Colonic mucosa (tissue), 4 donors: ENCODE measurements around the gene B4GALNT3. TPM values are rescaled to one million over a fixed set of nuclear protein-coding genes. Genes with fewer than 3 reads are reported as not detected.
"Not testable (repeated sequence)": the region's sequence is repeated elsewhere in the genome, so short reads cannot be mapped to it uniquely, and the experiment has no call there.

ENCODE experiments used
- DNase-seq: peaks from one replicate; pipeline ENCODE4 v3.0.0-alpha.2; 2020
- H3K27ac ChIP-seq: fragments of 200-600 bp; one replicate; pipeline ENCODE4 v1.8.0; 2021
- H3K27me3 ChIP-seq: fragments of 200-600 bp; one replicate; pipeline ENCODE4 v1.8.0; 2021
- H3K36me3 ChIP-seq: fragments of 200-600 bp; one replicate; pipeline ENCODE4 v1.8.0; 2021
- H3K4me1 ChIP-seq: fragments of 200-600 bp; one replicate; pipeline ENCODE4 v1.8.0; 2021; ENCODE audit warnings: mild to moderate bottlenecking
- H3K4me3 ChIP-seq: fragments of 200-600 bp; one replicate; pipeline ENCODE4 v1.8.0; 2021
- H3K9ac ChIP-seq, 2 donors: one replicate each; pipeline ENCODE4 v1.7.0; 2013; ENCODE audit warnings: control low read depth in 2 of 2, low read depth in 2 of 2, low read length in 2 of 2
- H3K9me3 ChIP-seq: fragments of 200-600 bp; one replicate; pipeline ENCODE4 v1.8.0; 2021
- intact Hi-C: fragments of 100-400 bp; cut with DNase I; formaldehyde crosslinking; loops from one replicate; pipeline ENCODE4 v1.14.1; 2022
- total RNA-seq, 2 donors: library from RNA; stranded (reverse); fragmentation: NEBNext Ultra II Directional in 1 of 2; extraction: Animal tissue kit (Norgen Biotek cat#: 25700) in 1 of 2; gene quantifications; one replicate each; pipeline ENCODE4 v1.2.1, GENCODE V29; 2021
- TF ChIP-seq, protein P1 (sequence below): fragments of 200-600 bp; IDR thresholded peaks from one replicate; pipeline ENCODE4 v1.8.0; 2022; ENCODE audit warnings: antibody characterized with exemption, mild to moderate bottlenecking
- donor health status: healthy.
- donor health status: DM: no; HTN: no; CAD: no.
- donor health status: DM: no; HTN: no; CAD: no.

Gene B4GALNT3
- total RNA-seq, 2 donors from 2014 or later: 73.7 to 84.0 TPM

DNA sequence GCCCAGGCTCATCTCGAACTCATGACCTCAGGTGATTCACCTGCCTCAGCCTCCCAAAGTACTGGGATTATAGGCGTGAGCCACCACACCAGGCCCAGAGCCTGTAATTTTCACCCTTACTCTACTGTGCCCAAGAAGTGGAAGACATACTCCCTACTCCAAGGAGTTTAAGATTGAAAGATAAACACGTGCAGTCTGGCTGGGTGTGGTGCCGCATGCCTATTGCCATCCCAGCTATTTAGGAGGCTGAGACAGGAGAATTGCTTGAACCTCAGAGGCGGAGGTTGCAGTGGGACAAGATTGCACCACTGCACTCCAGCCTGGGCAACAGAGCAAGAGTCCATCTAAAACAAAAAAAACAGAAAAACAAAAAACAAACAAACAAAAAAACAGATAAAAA lies 113.5 kb downstream of the B4GALNT3 start:
- TF ChIP-seq, protein P1, sequence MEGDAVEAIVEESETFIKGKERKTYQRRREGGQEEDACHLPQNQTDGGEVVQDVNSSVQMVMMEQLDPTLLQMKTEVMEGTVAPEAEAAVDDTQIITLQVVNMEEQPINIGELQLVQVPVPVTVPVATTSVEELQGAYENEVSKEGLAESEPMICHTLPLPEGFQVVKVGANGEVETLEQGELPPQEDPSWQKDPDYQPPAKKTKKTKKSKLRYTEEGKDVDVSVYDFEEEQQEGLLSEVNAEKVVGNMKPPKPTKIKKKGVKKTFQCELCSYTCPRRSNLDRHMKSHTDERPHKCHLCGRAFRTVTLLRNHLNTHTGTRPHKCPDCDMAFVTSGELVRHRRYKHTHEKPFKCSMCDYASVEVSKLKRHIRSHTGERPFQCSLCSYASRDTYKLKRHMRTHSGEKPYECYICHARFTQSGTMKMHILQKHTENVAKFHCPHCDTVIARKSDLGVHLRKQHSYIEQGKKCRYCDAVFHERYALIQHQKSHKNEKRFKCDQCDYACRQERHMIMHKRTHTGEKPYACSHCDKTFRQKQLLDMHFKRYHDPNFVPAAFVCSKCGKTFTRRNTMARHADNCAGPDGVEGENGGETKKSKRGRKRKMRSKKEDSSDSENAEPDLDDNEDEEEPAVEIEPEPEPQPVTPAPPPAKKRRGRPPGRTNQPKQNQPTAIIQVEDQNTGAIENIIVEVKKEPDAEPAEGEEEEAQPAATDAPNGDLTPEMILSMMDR: no peak
- intact Hi-C loops: no loop called here
- Histone ChIP-seq H3K4me1 (peaks cover 5% of the 10 kb centered on the region), H3K9me3 (no peaks in the 10 kb centered on the region), H3K36me3 (no peaks in the 10 kb centered on the region), H3K4me3 (no peak overlapping the region), H3K9ac (no peak overlapping the region), H3K27me3 (no peaks in the 10 kb centered on the region), H3K27ac (no peak overlapping the region)
- DNase-seq: no peak

DNA sequence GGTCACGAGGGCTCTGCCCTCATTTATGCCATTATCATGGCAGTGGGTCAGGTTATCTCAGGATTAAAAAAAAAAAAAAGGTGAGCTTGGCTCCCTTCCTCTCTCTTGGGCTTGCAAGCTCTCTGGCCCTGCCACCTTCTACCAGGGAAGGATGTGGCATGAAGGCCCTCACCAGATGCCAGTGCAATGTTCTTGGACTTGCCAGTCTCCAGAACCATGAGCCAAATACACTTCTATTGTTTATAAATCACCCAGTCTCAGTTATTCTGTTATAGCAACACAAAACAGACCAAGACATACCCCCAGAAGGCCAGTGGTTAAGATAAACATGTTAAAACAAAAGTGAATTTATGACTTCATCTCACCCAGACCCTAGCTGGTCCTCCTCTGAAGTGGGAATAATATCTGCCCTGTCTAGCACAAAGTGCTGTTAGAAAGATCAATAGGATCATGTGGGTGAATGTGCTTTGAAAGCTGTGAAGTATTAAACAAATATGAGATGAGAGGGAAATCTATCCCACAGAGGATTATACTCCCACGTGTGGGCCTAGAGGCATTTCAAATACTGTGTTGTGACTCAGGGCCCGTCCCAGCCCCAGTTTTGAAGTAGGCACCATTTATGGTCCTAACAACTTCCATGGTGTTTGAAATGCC lies 114.9 kb downstream of the B4GALNT3 start:
- Histone ChIP-seq H3K27ac (no peak overlapping the region), H3K4me1 (peaks cover 5% of the 10 kb centered on the region)

DNA sequence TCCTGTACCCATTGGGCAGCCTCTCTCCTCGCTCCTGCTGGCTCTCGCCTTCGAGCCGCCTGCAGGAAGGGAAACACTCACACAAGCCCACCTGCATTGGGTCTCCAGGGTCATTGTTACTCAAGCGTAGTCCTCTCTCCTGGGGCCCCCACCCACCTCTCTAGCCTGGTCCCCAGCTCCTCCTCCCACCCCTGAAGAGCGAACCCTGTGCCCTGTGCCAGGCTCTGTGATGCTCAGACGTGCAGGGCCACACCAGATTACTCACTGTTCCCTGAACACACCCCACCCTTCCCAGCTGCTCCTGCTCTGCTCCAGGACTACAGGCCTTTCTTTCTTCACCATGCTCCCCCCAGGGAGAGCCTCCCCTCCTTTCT lies 115.4 kb downstream of the B4GALNT3 start:
- TF ChIP-seq, protein P1: no peak
- intact Hi-C loops: no loop called here
- peaks cover 5% of the 10 kb centered on the region for H3K4me1 ChIP-seq
- no peak for DNase-seq
- H3K36me3 ChIP-seq: no peaks in the 10 kb centered on the region
- no peak overlapping the region for H3K9ac ChIP-seq
- H3K27ac ChIP-seq: no peak overlapping the region
- H3K27me3 ChIP-seq: no peaks in the 10 kb centered on the region
- H3K9me3 ChIP-seq: no peaks in the 10 kb centered on the region
- no peak overlapping the region for H3K4me3 ChIP-seq

More for the DNA sequence above, 114.9 kb downstream of the B4GALNT3 start:
- Histone ChIP-seq H3K27me3 (no peaks in the 10 kb centered on the region), H3K4me3 (no peak overlapping the region), H3K36me3 (no peaks in the 10 kb centered on the region), H3K9ac (no peak overlapping the region), H3K9me3 (no peaks in the 10 kb centered on the region)
- DNase-seq: no peak
- intact Hi-C loops: no loop called here
- TF ChIP-seq, protein P1: no peak

DNA sequence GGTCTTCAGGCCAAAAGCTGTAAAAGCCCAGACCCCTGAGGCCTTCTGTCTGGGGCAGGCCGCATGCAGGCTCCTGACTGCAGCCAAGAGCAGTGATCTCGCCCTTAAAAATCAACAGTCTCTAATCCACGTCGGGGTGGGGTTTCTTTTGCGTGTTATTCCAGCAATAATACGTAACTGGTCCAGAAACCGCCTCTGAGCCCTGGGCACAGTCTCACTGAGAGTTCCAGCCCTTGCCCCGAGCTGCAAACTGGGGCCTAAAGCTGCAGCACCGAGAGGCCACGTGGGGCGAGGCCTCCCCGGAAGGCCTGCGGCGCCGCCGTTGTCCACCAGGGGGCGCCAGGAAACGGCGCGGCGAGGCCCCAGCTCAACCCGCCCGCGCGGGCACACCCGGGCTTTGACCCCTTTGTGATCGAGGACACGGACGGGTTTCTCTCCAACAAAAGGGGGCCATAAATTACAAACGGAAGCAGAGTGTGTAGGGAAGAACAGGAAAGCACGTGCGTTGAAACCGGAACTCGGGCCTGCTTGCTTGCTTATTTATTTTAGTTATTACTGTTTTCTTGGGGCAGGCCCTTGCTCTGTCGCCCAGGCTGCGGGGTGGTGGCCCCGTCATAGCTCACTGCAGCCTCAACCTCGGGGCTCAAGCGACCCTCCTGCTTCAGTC lies 116.3 kb downstream of the B4GALNT3 start:
- intact Hi-C loops: loop anchor here (2.0 kb wide), 1 partner anchor 239 kb away; no protein-coding TSS in a partner anchor
- H3K9ac ChIP-seq: peak overlapping the region; percentile 8 to 52
- no peaks in the 10 kb centered on the region for H3K36me3 ChIP-seq
- no peaks in the 10 kb centered on the region for H3K9me3 ChIP-seq
- no peak overlapping the region for H3K4me3 ChIP-seq
- H3K4me1 ChIP-seq: peaks cover 5% of the 10 kb centered on the region
- TF ChIP-seq, protein P1: peak; percentile 100
- DNase-seq: peak; percentile 83
- peak overlapping the region; percentile 17 for H3K27ac ChIP-seq
- H3K27me3 ChIP-seq: no peaks in the 10 kb centered on the region

DNA sequence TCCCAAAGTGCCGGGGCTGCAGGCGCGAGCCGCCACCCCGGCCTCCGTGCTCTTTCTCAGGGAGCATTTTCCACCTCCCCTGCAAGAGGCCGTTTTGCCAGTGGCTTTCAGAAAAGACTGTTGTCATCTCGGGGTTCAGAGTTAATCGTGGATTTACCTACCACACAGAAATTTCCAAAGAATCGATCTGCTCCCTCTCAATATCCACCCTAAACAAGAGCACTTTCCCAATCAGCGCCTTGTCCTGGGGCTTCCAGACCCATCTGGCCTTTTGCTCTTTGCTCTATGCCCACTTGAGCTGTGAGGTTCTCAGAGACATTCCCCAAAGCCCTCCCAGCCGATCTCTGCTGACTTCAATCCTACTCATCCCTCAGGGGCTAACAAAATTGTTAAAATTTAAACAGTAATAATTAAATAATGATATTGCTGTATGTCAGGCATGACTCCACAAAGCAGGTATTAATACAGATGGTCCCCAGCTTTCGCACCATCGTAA lies 116.9 kb downstream of the B4GALNT3 start:
- peaks cover 5% of the 10 kb centered on the region for H3K4me1 ChIP-seq
- peak overlapping the region in 1 of 2 donors; percentile 52 for H3K9ac ChIP-seq
- DNase-seq: no peak
- no peaks in the 10 kb centered on the region for H3K36me3 ChIP-seq
- intact Hi-C loops: loop anchor here (2.0 kb wide), 1 partner anchor 238 kb away; no protein-coding TSS in a partner anchor
- no peak overlapping the region for H3K27ac ChIP-seq
- no peak overlapping the region for H3K4me3 ChIP-seq
- no peaks in the 10 kb centered on the region for H3K27me3 ChIP-seq
- no peaks in the 10 kb centered on the region for H3K9me3 ChIP-seq
- TF ChIP-seq, protein P1: no peak

DNA sequence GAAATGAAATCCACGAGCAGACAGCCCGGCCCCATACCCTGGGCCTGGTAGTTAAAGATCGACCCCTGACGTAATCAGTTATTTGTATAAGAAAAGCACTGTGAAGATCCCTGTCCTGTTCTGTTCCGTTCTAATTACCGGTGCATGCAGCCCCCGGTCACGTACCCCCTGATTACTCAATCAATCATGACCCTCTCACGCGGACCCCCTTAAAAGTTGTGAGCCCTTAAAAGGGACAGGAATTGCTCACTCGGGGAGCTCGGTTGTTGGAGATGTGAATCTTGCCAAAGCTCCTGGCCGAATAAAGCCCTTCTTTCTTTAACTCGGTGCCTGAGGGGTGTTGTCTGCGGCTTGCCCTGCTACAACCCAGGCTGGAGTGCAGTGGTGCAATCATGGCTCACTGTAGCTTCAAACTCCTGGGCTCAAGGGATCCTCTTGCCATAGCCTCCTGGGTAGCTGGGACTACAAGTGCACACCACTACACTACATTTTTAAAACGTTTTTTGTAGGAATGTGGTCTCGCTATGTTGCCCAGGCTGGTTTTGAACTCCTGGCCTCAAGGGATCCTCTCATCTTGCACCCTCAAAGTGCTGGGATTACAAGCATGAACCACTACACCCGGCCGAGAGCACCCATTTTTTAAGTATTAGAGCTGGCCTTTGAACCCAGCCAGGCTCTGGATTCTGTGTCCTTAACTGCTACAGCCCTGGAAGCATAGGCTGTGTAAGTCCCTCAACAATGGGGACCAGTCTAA lies 118.4 kb downstream of the B4GALNT3 start:
- H3K36me3 ChIP-seq, DNase-seq, H3K9ac ChIP-seq, H3K27ac ChIP-seq, H3K9me3 ChIP-seq, H3K4me3 ChIP-seq, H3K27me3 ChIP-seq, H3K4me1 ChIP-seq: not testable (repeated sequence)
- intact Hi-C loops: loop anchor here (2.0 kb wide), 1 partner anchor 237 kb away; no protein-coding TSS in a partner anchor
